Natural killer cell treated with Interleukin-12 subunit alpha and Interleukin-12 subunit beta and Interleukin-15 and Interleukin-18, amount 100 ng/mL, for 72 hours (primary cell): Measurements from ENCODE around the gene BCL2. TPM values are rescaled to one million over a fixed set of nuclear protein-coding genes. Genes with fewer than 3 reads are reported as not detected.
"Not testable (repeated sequence)": the region's sequence is repeated elsewhere in the genome, so short reads cannot be mapped to it uniquely, and the experiment has no call there.

Experiments used
- ATAC-seq, 2 donors: fragments of 150-1000 bp; cut with Tn5 transposase in 1 of 2; sonication (Bioruptor Pico), chemical (Tn5 transposase) in 1 of 2; 2 replicates each; pipeline ENCODE4 v1.10.0; 2021
- DNase-seq: peaks from one replicate; pipeline ENCODE4 v3.0.0; 2022; ENCODE audit warnings: low spot score
- H3K27ac Mint-ChIP-seq, 2 donors: 1 replicate in 1 of 2; 2 replicates in 1 of 2; pipeline ENCODE4 v1.8.0; 2022; ENCODE audit warnings: mixed read lengths in 2 of 2, mild to moderate bottlenecking in 1 of 2, moderate library complexity in 1 of 2
- H3K27me3 Mint-ChIP-seq, 2 donors: 1 replicate in 1 of 2; 2 replicates in 1 of 2; pipeline ENCODE4 v1.8.0; 2022; ENCODE audit warnings: mixed read lengths in 2 of 2
- H3K36me3 Mint-ChIP-seq: one replicate; pipeline ENCODE4 v1.8.0; 2022; ENCODE audit warnings: mixed read lengths
- H3K4me1 Mint-ChIP-seq, 2 donors: 1 replicate in 1 of 2; 2 replicates in 1 of 2; pipeline ENCODE4 v1.8.0; 2022; ENCODE audit warnings: low read depth in 2 of 2, mixed read lengths in 2 of 2, mild to moderate bottlenecking in 1 of 2
- H3K4me3 Mint-ChIP-seq: one replicate; pipeline ENCODE4 v1.8.0; 2022; ENCODE audit warnings: mixed read lengths
- H3K9me3 Mint-ChIP-seq: 2 replicates; pipeline ENCODE4 v1.8.0; 2022; ENCODE audit warnings: mixed read lengths
- total RNA-seq, 2 donors: library from RNA; stranded (reverse); gene quantifications; one replicate each; pipeline ENCODE4 v1.2.3, GENCODE V29; 2022

Gene BCL2
- total RNA-seq, 2 donors from 2014 or later = 61.7 to 84.7 TPM

DNA sequence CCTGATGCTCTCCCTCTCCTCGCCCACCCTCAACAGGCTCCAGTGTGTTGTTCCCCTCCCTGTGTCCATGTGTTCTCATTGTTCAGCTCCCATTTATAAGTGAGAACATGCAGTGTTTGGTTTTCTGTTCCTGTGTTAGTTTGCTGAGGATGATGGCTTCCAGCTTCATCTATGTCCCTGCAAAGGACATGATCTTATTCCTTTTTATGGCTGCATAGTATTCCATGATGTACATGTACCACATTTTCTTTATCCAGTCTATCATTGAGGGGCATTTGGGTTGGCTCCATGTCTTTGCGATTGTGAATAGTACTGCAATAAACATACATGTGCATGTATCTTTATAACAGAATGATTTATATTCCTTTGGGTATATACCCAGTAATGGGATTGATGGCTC, 128.7 kb downstream of the BCL2 start:
- not testable (repeated sequence) for H3K4me3 Mint-ChIP-seq, DNase-seq, H3K9me3 Mint-ChIP-seq, H3K36me3 Mint-ChIP-seq, ATAC-seq, H3K27me3 Mint-ChIP-seq
- peaks cover 42 to 57% of the 10 kb centered on the region in 2 donors for H3K4me1 Mint-ChIP-seq
- H3K27ac Mint-ChIP-seq = peak overlapping the region in 1 of 2 donors; percentile 80

DNA sequence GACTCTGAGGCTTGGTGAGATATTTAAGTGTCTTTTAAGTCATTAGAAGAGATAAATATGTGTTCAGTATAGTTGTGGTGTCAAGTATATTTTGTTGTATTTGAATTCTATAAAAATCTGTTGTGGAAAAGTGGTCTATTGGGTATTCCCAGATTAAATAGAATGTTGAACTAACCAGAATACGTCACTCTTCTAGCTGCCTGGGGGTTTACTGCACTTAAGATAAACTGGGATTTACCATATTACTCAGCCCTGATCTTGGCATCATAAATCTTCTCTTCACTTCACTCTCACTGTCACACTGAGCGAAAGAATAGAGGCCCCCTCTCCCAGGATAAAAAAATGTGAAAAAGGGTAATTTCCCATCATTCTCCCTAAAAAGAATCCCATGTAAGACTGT, 129.8 kb downstream of the BCL2 start:
- peaks cover 6% of the 10 kb centered on the region for H3K9me3 Mint-ChIP-seq
- no peak overlapping the region for H3K4me3 Mint-ChIP-seq
- ATAC-seq = no peak
- no peaks in the 10 kb centered on the region for H3K36me3 Mint-ChIP-seq
- H3K27me3 Mint-ChIP-seq = no peaks in the 10 kb centered on the region
- H3K27ac Mint-ChIP-seq = peak overlapping the region in 1 of 2 donors; percentile 26
- peaks cover 40 to 58% of the 10 kb centered on the region in 2 donors for H3K4me1 Mint-ChIP-seq
- DNase-seq = no peak

DNA sequence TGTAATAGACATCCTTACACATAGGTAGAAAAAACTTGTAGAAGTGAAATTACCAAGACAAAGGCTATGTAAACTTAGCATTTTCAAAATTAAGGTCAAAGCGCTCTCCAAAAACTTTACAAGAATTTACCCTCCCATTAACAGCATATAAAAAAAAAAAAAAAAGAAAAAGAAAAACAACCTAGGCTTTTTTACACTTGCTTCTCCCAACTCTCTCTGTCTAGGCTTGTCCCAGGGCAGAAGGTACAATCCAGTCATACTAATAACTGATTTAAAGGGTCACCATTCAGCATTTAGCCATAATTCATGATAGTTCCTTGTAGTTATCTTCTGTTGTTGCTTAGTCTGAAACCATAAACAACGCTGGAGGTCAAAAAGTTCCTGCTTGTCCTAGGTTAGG, 130.5 kb downstream of the BCL2 start:
- no peak overlapping the region for H3K27ac Mint-ChIP-seq
- H3K4me1 Mint-ChIP-seq = peaks cover 41 to 59% of the 10 kb centered on the region in 2 donors
- no peak overlapping the region for H3K4me3 Mint-ChIP-seq
- ATAC-seq = no peak
- no peaks in the 10 kb centered on the region for H3K36me3 Mint-ChIP-seq
- no peaks in the 10 kb centered on the region for H3K27me3 Mint-ChIP-seq
- H3K9me3 Mint-ChIP-seq = peaks cover 6% of the 10 kb centered on the region
- DNase-seq = no peak

DNA sequence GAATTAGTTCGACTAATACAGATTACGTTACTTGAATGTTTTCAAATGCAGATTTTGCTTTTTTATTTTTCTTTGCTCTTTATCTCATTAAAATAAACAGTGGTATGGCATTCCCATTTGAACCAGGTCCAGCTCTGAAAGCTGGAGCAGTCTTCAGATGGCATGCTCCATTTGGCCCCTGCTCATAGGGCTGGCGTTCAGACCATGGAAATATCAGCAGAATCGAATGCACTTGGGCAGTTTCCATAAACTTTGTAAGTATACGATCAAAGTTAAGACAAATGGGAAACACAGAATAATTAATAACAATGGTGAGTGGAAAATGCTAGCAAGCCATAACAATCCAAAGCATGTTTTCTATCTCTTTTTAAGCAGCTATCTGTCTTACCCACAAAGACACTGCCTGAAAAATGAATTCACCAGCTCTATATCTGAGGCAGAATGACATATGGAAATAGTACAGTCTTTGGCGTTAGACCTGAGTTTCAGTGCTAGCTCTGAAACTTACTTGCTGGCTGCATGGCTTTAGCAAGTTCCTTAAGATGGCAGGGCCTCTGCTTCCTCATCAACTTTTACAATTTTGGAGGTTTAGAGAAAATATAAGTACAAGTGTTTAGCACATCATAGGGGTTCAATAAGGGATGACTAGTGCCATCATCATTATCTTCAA, 131.6 kb downstream of the BCL2 start:
- Mint-ChIP-seq H3K4me3 (no peak overlapping the region), H3K27ac (peak overlapping the region; percentile 68 to 73), H3K27me3 (no peaks in the 10 kb centered on the region), H3K4me1 (peaks cover 47 to 63% of the 10 kb centered on the region in 2 donors), H3K9me3 (peaks cover 6% of the 10 kb centered on the region), H3K36me3 (peaks cover 4% of the 10 kb centered on the region)
- DNase-seq (no peak), ATAC-seq (no peak)

DNA sequence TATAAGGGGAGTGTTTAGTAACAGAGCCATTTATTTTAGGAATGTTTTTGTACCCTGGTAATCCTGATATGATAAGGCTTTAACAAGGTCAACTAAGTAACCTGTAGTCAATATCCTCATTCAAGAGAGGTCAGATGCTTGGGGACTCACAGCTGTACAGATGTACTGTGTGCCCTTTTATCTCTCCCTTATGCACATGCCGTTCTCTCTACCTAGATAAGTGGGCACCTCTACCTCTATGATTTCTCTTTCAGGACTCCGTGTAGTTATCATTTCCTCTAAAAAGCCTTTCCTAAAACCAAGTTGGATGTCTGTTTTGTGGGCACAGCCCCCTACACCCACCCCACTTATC, 132.4 kb downstream of the BCL2 start:
- H3K9me3 Mint-ChIP-seq = peaks cover 6% of the 10 kb centered on the region
- H3K4me3 Mint-ChIP-seq = peak overlapping the region; percentile 8
- H3K36me3 Mint-ChIP-seq = peaks cover 4% of the 10 kb centered on the region
- no peaks in the 10 kb centered on the region for H3K27me3 Mint-ChIP-seq
- peak overlapping the region; percentile 68 to 73 for H3K27ac Mint-ChIP-seq
- ATAC-seq (no peak), DNase-seq (no peak)
- peaks cover 44 to 63% of the 10 kb centered on the region in 2 donors for H3K4me1 Mint-ChIP-seq

DNA sequence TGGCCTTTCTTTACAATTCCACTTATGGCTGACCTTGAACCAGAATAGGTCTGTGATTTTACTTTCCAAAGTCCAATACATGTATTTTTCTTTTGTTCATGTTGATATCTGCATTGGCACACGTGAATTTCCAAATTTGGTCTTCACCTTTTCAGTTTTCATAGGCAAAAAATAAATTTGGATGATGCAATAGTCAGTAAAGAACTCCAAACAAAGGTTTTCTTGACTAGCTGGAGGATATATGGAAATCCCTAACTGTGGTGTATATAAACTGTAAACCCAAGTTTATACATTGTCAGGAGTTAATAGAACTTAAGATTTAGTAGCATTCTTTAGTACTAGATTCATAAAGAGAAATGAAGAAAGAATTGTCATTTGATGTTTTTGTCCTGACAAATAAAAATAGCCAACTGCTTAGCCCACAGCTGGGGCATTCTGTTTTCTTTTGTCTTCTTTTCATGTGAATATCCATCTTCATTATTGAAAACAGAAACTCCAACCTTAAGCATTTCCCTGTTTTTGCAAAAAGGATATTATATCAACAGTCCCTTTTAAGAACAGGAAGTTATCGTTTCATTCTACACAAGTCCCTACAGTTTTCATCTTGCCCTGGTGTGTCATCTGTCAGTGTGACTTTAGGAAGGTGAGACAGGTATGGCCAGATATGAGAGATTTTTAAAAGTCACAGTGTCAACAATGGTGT, 132.9 kb downstream of the BCL2 start:
- Mint-ChIP-seq H3K27ac (peak overlapping the region; percentile 68 to 73), H3K4me3 (peak overlapping the region; percentile 8), H3K36me3 (peaks cover 4% of the 10 kb centered on the region), H3K9me3 (peaks cover 3% of the 10 kb centered on the region), H3K27me3 (no peaks in the 10 kb centered on the region), H3K4me1 (peaks cover 44 to 63% of the 10 kb centered on the region in 2 donors)
- DNase-seq (no peak), ATAC-seq (no peak)

DNA sequence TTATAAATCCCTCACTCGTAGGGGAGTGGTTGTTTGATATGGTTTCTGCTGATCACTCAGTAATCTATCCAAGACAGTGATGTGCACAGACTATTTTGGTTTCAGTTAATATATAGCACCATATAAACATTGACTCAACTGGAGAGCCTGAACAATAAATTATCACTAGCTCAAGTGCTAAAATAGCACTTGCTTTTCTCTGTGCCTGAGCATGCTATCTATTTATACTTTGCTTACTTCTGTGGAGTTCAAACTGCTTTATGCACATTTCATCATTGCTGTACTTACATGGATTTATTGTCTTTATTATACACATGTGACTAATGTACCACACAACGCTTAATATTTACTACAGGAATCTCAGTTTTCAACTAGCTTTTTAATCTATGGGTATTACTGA, 133.6 kb downstream of the BCL2 start:
- Mint-ChIP-seq H3K36me3 (peaks cover 4% of the 10 kb centered on the region), H3K9me3 (peaks cover 3% of the 10 kb centered on the region), H3K4me3 (no peak overlapping the region), H3K27ac (peak overlapping the region; percentile 68 to 73), H3K4me1 (peaks cover 47 to 69% of the 10 kb centered on the region in 2 donors), H3K27me3 (no peaks in the 10 kb centered on the region)
- DNase-seq = no peak
- ATAC-seq = no peak

DNA sequence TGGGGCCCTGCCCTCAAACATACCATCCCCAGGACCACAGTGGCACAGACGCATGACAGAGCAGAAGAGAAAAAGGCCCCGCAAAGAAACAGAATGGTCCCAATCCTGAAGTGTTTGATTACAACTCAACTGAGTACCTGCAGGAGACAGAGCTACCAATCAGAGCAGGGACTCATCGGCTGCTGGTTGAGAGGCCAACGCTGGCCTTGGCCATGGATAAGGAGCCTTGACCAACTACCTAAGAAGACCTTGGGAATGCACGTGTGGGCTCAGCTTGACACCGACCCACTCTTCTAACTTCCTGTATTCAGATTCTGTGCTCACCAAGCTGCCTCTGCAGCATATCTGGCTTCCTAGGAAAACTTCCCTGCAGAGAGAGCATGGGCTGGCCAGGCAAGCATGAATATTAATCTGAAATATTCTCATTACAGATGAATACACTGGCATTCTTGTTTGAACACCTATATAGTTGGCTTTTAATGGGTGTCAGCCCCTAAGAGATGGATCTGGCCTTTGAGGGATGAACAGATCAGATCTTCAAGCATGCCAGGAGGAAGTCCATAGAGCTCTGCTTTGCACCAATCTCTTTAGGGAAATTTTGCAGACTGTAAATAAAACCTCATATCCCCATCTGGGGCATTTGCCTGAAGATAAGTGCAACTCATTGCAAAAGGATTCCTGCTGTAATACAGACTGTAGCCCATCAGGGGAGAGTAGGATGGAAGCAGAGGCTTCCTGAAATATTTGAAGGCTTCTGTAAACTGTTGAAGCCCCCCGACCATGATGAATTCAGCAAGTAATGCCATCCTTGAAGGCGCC, 135.4 kb downstream of the BCL2 start:
- Mint-ChIP-seq H3K27me3 (no peaks in the 10 kb centered on the region), H3K27ac (peak overlapping the region in 1 of 2 donors; percentile 58), H3K4me1 (peaks cover 44 to 76% of the 10 kb centered on the region in 2 donors), H3K4me3 (no peak overlapping the region), H3K36me3 (peaks cover 4% of the 10 kb centered on the region), H3K9me3 (no peaks in the 10 kb centered on the region)
- ATAC-seq (no peak), DNase-seq (no peak)

DNA sequence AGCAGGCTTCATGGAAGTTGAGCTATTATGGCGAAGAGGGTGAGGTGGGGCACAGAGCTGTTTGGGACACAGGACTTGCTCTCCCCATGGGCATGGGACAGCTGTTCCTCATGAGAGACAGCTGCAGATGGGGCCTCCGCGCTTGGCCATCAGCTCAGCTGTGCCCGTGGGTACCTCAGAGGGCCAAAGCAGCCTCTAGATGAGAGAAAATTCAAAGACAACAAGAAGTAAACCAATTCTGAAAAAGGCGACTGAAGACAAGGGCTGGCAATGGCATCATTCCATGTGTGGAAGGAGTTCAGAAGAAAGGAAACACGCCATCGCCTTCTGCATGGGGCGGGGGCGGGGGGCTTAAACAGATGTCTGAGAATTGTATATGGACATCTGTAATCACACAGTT, 136.2 kb downstream of the BCL2 start:
- peaks cover 46 to 70% of the 10 kb centered on the region in 2 donors for H3K4me1 Mint-ChIP-seq
- H3K27ac Mint-ChIP-seq = peak overlapping the region in 1 of 2 donors; percentile 56
- no peak for ATAC-seq
- peaks cover 4% of the 10 kb centered on the region for H3K36me3 Mint-ChIP-seq
- no peak overlapping the region for H3K4me3 Mint-ChIP-seq
- no peaks in the 10 kb centered on the region for H3K9me3 Mint-ChIP-seq
- no peak for DNase-seq
- H3K27me3 Mint-ChIP-seq = no peaks in the 10 kb centered on the region

DNA sequence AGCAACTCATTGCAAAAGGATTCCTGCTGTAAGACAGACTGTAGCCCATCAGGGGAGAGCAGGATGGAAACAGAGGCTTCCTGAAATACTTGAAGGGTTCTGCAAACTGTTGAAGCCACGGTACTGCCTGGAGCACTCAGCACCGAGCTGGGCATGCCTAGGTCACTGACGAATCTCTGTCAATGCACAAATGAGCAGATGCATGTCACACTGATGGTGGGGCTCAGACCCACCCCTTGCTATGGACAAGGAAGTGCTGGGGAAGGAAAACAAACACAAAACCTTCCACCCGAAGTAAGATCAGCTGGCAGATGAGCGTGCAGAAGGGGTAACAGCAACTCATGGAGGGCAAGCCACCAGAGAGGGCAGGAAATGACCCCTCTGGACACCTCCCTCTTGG, 136.7 kb downstream of the BCL2 start:
- H3K27me3 Mint-ChIP-seq = no peaks in the 10 kb centered on the region
- peak overlapping the region; percentile 30 for H3K4me3 Mint-ChIP-seq
- peaks cover 4% of the 10 kb centered on the region for H3K36me3 Mint-ChIP-seq
- H3K4me1 Mint-ChIP-seq = peaks cover 50 to 66% of the 10 kb centered on the region in 2 donors
- H3K9me3 Mint-ChIP-seq = no peaks in the 10 kb centered on the region
- no peak for ATAC-seq
- no peak for DNase-seq
- peak overlapping the region; percentile 36 to 56 for H3K27ac Mint-ChIP-seq

DNA sequence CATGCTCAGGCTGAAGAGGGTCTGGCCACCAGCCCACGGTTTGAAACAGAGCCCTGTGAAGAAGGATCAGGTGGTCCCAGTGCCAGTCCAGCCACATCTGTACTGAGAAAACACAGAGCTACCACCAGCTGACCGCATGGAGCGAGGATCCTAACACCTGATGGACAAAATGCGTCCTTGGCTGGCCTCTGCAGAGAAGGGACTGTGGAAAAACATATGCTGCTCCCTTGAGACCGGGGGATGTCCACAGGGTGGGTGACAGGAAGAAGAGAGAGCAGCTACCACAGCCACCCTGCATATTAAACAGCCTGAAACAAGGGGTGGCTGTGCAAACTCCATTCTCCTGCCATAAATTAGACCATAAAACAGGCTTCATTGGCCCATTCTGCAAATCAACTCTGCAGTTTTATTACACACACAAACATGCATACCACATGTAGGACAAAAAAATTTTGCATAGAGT, 137.2 kb downstream of the BCL2 start:
- Mint-ChIP-seq H3K4me1 (peaks cover 47 to 61% of the 10 kb centered on the region in 2 donors), H3K4me3 (peak overlapping the region; percentile 30), H3K9me3 (no peaks in the 10 kb centered on the region), H3K27ac (peak overlapping the region; percentile 36 to 56), H3K27me3 (no peaks in the 10 kb centered on the region), H3K36me3 (peaks cover 4% of the 10 kb centered on the region)
- no peak for ATAC-seq
- no peak for DNase-seq

DNA sequence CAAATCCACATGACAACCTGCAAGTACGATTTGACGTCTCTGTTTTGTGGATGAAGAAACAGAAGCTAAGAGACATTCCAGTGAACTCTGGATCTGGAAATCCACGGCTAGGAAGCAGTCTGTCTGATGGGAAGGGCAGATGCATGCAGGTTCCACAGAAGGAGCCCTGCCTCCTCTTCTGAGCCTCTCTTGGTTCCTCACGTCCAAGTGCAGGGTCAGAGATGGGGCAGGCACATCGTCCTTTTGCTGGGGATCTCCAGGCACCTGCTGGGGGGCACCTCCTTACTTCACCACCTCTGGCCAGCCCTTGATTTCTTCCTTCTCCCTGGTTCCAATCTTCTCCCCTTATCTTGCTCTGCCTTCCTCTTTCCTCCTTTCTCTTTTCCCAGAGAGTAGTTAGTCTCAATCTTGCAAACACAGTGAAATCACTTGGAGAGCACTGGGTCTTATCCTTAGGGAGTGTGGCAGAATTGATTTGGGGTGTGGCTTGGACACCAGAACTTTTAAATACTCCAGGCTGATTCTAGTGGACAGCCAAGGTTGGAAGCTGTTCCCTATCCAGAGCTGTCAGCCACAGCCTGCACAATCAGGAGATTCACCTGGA, 137.8 kb downstream of the BCL2 start:
- H3K36me3 Mint-ChIP-seq = peaks cover 4% of the 10 kb centered on the region
- H3K9me3 Mint-ChIP-seq = no peaks in the 10 kb centered on the region
- H3K27me3 Mint-ChIP-seq = no peaks in the 10 kb centered on the region
- peaks cover 42 to 56% of the 10 kb centered on the region in 2 donors for H3K4me1 Mint-ChIP-seq
- peak overlapping the region; percentile 13 to 25 for H3K27ac Mint-ChIP-seq
- no peak overlapping the region for H3K4me3 Mint-ChIP-seq
- DNase-seq = no peak
- ATAC-seq = no peak

DNA sequence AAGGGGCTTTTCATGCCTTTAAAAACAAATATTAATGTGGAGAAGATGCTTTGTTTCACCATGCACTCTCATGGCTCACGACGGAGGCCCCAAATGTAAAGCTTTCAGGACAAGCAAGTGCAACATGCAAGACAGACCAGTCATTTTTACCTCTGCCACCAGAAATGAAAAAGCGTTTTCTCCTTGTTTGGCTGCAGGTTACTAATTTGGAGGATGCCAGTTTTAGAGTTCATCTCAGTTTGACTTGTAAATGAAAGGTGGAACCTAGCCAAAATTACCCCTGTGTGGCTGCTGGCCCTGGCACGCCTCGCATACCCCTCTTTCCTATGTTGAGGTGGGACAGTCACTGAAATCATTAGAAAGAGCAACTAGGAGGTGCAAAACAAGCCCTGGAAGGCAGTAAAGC, 138.6 kb downstream of the BCL2 start:
- no peak overlapping the region for H3K4me3 Mint-ChIP-seq
- H3K36me3 Mint-ChIP-seq = peaks cover 4% of the 10 kb centered on the region
- H3K27me3 Mint-ChIP-seq = no peaks in the 10 kb centered on the region
- peaks cover 39 to 50% of the 10 kb centered on the region in 2 donors for H3K4me1 Mint-ChIP-seq
- H3K9me3 Mint-ChIP-seq = no peaks in the 10 kb centered on the region
- H3K27ac Mint-ChIP-seq = peak overlapping the region; percentile 26 to 76
- DNase-seq (no peak), ATAC-seq (peak in 1 of 2 donors; percentile 51)
